Testis (tissue), 3 donors: ENCODE measurements around the gene CALD1. TPM values are rescaled to one million over a fixed set of nuclear protein-coding genes. Genes with fewer than 3 reads are reported as not detected.

Experiments used
- DNase-seq: peaks from one replicate; pipeline ENCODE4 v3.0.0-alpha.2; 2019
- H3K27ac ChIP-seq, 2 donors: fragments of 200-600 bp; sonication (generic); one replicate each; pipeline ENCODE4 v1.5.1; 2019
- H3K27me3 ChIP-seq: fragments of 200-600 bp; sonication (generic); one replicate; pipeline ENCODE4 v1.5.1; 2019
- H3K36me3 ChIP-seq: fragments of 200-600 bp; sonication (generic); one replicate; pipeline ENCODE4 v1.5.1; 2017; ENCODE audit warnings: low read depth; ENCODE audit errors: missing control alignments
- H3K4me1 ChIP-seq: fragments of 200-600 bp; sonication (generic); one replicate; pipeline ENCODE4 v1.5.1; 2019
- H3K4me3 ChIP-seq, 2 donors: fragments of 200-600 bp; sonication (generic); one replicate each; pipeline ENCODE4 v1.5.1; 2017 to 2019
- H3K9me3 ChIP-seq: fragments of 200-600 bp; sonication (generic); one replicate; pipeline ENCODE4 v1.5.1; 2017
- POLR2A ChIP-seq: fragments of 450-650 bp; IDR thresholded peaks from one replicate; pipeline ENCODE4 v1.6.1; 2017; ENCODE audit warnings: antibody characterized with exemption, mild to moderate bottlenecking, moderate library complexity
- WGBS, 2 donors: methylation state at CpG; one replicate each; pipeline ENCODE4 v1.1.5; 2018; 5-methylcytosine and 5-hydroxymethylcytosine counted together
- intact Hi-C: fragments of 100-400 bp; cut with DNase I; formaldehyde crosslinking; loops from one replicate; pipeline ENCODE4 v1.15.1; 2023; ENCODE audit warnings: low total_unique reads
- polyA plus RNA-seq: library from polyadenylated mRNA; stranded (reverse); fragments of 350-450 nt; fragmentation: Illumina TruSeq; extraction: RNeasy Lipid Tissue Mini Kit (QIAGEN cat#74804); gene quantifications from one replicate; pipeline ENCODE4 v1.2.3, GENCODE V29; 2014; ENCODE audit warnings: low read depth, low replicate concordance; ENCODE audit not compliant: insufficient read depth
- total RNA-seq, 2 donors: library from RNA; depleted of rRNA; stranded (reverse); fragments of >200 nt; gene quantifications; one replicate each; pipeline ENCODE4 v1.2.3, GENCODE V29; 2016
- TF ChIP-seq, protein P1 (sequence below), 3 experiments: fragments of 450-650 bp in 2 of 3; fragments of 200-600 bp in 1 of 3; sonication (generic) in 1 of 3; IDR thresholded peaks; one replicate each; pipeline ENCODE4 v1.5.1; 2016 to 2019; ENCODE audit warnings: antibody characterized with exemption in 3 of 3, mild to moderate bottlenecking in 2 of 3, moderate library complexity in 1 of 3

The CALD1 gene
- total and polyA plus RNA-seq, 3 donors from 2014 or later, result 103 to 153 (median 135) TPM

DNA sequence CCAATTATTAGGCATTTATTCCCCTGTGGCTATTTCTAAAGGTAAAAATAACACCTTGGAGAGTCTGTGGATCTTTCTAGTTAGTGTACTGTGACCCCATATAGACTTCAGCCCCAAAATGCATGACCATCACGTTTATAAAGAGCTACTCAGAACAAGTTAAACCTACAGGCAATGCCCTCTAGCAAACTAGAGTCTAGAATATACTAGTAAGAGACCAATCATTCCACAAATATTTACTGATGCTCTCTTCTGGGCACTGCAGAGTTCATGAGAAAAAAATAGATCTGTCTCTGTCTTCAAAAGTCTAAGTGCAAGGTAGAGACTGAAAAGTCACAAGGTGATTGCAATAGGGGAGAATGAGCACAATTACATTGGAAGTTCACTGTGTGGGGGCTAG, 20.5 kb upstream of the CALD1 start:
- TF ChIP-seq POLR2A, result no peak
- TF ChIP-seq, protein P1, sequence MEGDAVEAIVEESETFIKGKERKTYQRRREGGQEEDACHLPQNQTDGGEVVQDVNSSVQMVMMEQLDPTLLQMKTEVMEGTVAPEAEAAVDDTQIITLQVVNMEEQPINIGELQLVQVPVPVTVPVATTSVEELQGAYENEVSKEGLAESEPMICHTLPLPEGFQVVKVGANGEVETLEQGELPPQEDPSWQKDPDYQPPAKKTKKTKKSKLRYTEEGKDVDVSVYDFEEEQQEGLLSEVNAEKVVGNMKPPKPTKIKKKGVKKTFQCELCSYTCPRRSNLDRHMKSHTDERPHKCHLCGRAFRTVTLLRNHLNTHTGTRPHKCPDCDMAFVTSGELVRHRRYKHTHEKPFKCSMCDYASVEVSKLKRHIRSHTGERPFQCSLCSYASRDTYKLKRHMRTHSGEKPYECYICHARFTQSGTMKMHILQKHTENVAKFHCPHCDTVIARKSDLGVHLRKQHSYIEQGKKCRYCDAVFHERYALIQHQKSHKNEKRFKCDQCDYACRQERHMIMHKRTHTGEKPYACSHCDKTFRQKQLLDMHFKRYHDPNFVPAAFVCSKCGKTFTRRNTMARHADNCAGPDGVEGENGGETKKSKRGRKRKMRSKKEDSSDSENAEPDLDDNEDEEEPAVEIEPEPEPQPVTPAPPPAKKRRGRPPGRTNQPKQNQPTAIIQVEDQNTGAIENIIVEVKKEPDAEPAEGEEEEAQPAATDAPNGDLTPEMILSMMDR (IDR thresholded peaks at IDR 0.05), result no peak
- Histone ChIP-seq H3K9me3 (no peaks in the 10 kb centered on the region), H3K36me3 (no peaks in the 10 kb centered on the region), H3K27ac (no peak overlapping the region), H3K4me1 (no peaks in the 10 kb centered on the region), H3K27me3 (no peaks in the 10 kb centered on the region), H3K4me3 (no peak overlapping the region)
- intact Hi-C loops, result no loop called here
- 63 to 80% methylated on average over 1 of the region's 1 CpG for WGBS, 2 donors
- no peak for DNase-seq

DNA sequence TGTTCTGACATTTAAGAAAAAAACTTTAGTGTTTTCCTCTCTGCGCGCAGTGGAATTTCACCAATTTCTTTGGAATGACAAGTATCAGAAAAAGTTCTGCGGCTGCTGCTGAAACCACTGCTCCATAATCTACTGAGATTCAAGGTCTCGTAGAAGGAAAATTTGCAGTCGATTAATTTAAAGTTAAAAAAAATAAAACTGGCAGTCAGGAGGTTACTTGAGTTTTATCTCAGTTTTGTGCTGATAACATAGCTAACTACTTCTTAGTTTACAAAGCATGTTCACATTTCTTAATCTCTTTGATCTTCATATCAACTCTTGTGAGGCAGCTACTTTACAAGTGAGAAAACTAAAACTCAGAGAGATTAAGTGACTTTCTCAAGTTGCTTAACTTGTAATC, 18.2 kb upstream of the CALD1 start:
- intact Hi-C loops, result no loop called here
- WGBS, 2 donors, result 50 to 70% methylated on average over 5 of the region's 5 CpGs
- no peak overlapping the region for H3K27ac ChIP-seq
- no peak for TF ChIP-seq POLR2A
- TF ChIP-seq, protein P1 (IDR thresholded peaks at IDR 0.05), result no peak
- H3K9me3 ChIP-seq, result no peaks in the 10 kb centered on the region
- H3K27me3 ChIP-seq, result no peaks in the 10 kb centered on the region
- H3K4me1 ChIP-seq, result no peaks in the 10 kb centered on the region
- no peaks in the 10 kb centered on the region for H3K36me3 ChIP-seq
- no peak overlapping the region for H3K4me3 ChIP-seq
- DNase-seq, result no peak

DNA sequence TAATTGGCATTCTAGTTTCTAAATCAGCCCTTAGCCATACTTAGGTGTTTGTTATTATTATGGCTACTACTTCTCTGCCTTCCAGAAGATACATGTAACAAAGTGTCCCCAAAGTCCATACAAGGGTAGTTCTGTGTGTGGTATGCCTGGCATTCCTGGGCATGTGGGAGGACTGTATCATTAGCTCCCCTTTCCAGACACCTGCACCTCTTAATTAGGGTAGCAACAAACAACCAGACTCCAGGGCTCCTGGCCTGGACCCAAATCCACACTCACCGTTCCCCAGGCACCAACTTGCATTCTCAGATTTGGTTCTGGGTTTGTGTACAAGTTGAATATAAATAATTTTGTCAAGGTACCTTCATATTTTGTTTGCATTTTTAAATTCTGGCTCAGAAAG, 15.5 kb upstream of the CALD1 start:
- no peaks in the 10 kb centered on the region for H3K27me3 ChIP-seq
- intact Hi-C loops, result no loop called here
- no peak for DNase-seq

GRCh38 chr7:134764365-134764764, 15.1 kb upstream of the CALD1 start:
- WGBS, 2 donors, result 95 to 96% methylated on average over 1 of the region's 1 CpG
- H3K27ac ChIP-seq, result no peak overlapping the region
- H3K4me3 ChIP-seq, result no peak overlapping the region
- no peaks in the 10 kb centered on the region for H3K27me3 ChIP-seq
- TF ChIP-seq POLR2A, result no peak
- TF ChIP-seq, protein P1 (IDR thresholded peaks at IDR 0.05), result no peak
- H3K36me3 ChIP-seq, result no peaks in the 10 kb centered on the region
- intact Hi-C loops, result no loop called here
- DNase-seq, result no peak
- no peaks in the 10 kb centered on the region for H3K9me3 ChIP-seq
- H3K4me1 ChIP-seq, result no peaks in the 10 kb centered on the region

More for the DNA sequence above, 15.5 kb upstream of the CALD1 start:
- H3K4me1 ChIP-seq, result no peaks in the 10 kb centered on the region
- no peak overlapping the region for H3K4me3 ChIP-seq
- no peaks in the 10 kb centered on the region for H3K9me3 ChIP-seq
- no peaks in the 10 kb centered on the region for H3K36me3 ChIP-seq
- 83 to 87% methylated on average over 1 of the region's 1 CpG for WGBS, 2 donors
- H3K27ac ChIP-seq, result no peak overlapping the region
- TF ChIP-seq POLR2A, result no peak
- TF ChIP-seq, protein P1 (IDR thresholded peaks at IDR 0.05), result no peak

- intact Hi-C loops, result no loop called here
- Histone ChIP-seq H3K27me3 (no peaks in the 10 kb centered on the region), H3K4me1 (no peaks in the 10 kb centered on the region), H3K27ac (peak overlapping the region in 1 of 2 donors; percentile 32), H3K36me3 (no peaks in the 10 kb centered on the region), H3K4me3 (no peak overlapping the region), H3K9me3 (no peaks in the 10 kb centered on the region)
- 69 to 78% methylated on average over 15 of the region's 15 CpGs for WGBS, 2 donors
- DNase-seq, result no peak
- TF ChIP-seq, protein P1 (IDR thresholded peaks at IDR 0.05), result no peak
Observed at GRCh38 chr7:134766779-134767519, 12.5 kb upstream of the CALD1 start.
